Left forelimb (tissue), 1 donor: ENCODE measurements around the gene MPI.

Experiments used
- DNase-seq: peaks from one replicate; pipeline ENCODE4 v3.0.0-alpha.2; 2018; ENCODE audit warnings: low spot score

Gene MPI

DNA sequence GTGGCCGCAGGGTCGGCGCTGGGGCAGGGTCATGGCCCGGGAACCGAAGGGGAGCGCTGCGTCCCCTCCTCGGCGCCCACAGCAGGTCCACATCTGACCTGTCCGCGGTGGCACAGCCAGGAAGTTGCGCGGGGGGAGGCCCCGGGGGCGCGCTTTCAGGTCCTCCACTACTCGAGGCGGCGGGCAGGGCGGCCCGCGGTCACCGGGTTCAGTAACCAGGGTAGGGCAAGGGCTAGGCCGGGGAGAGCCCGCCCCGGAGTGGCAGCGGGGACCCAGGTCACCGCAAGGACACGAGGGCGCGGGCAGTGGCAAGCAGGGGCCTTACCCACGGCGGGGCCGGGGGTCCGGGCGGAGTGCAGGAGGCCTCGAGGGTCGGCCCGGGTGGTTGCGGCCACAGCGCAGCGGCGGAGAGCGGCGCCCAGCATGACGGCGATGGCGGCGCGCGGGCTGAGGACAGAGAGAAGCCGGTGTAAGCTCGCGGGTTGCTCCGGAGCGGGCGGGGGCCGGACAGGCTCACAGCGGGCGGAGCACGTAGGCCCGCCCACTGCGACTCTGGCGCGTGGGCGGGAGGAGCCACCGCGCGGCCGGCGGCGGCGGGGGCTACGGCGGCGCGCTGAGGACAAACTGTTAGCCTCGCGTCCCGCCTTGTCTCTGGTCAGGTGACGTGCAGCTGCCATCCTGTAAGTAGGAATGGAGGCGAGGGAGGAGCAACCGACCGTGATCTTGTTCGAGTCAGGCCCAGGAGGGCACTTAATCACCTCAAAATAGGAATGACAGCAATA is 47.9 kb downstream of the MPI start, which contains the start of gene COX5A:
Gene COX5A, minus strand, starts transcription at position 484 of the 782 bp plus-strand sequence. Its CDS starts 59 bp downstream, at position 425.
- DNase-seq = peak; percentile 96

DNA sequence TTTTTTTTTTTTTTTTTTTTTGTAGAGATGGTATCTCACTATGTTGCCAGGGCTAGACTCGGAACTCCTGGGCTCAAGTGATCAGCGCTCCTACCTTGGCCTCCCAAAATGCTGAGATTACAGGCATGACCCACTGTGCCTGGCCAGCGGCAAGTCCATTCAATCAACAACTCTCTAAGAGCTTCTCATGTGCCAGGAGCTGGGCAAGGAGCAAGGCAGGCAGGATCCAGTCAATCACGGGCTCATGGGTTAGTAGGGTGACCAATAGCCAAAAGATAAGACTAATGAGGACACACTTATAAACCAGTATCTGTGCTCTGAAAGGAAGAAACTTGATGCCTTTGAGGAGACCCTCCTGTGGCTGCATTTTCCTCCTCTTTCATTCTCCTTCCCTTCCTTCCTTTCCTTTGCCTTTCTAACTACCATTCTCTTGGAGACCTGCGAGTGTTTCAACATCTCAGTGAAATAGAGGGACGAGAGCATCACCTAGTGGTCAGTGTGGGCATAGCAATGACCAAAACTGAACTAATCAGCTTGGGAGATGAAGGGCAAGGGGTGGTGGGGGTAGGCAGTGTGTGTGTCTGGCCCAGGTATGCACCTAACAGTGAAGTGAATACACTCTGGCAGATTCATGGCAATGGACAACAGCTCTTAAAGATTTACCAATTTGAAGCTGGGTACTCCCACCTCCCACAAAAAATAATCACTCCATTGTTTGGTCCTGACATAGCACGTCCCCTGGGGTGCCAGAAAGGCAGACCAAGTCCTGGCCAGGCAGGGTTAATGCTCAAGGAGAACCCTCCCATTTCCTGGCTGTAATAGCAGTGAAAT is 60.5 kb downstream of the MPI start:
- DNase-seq = peak; percentile 76

DNA sequence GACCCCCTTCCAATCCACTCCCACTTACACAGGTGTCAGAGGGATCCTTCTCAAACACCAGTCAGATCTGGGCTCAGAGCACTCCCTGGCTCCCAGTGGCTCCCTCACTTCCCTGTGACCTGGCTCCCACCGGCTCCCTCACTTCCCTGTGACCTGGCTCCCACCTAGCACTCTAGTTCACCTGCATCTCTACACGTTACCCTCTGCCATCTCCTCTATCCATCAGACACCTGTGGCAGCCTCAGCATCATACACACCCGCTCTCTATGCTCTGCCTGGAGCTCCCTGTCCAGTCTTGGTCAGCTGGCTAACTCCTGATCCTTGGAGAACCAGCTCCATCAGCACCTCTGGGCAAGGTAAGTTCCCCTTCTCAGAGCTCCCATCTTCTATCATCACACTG is 61.2 kb downstream of the MPI start:
- DNase-seq = no peak
